HG02943 (cell line): ENCODE measurements around the gene F2RL1.
"Not testable (repeated sequence)": the region's sequence is repeated elsewhere in the genome, so short reads cannot be mapped to it uniquely, and the experiment has no call there.

Source experiments
- ATAC-seq: cut with Tn5 transposase; IDR thresholded peaks from one replicate; pipeline ENCODE4 v1.9.1; 2021; ENCODE audit warnings: mild to moderate bottlenecking, low read depth, moderate library complexity; ENCODE audit not compliant: unreplicated experiment

The F2RL1 gene

DNA sequence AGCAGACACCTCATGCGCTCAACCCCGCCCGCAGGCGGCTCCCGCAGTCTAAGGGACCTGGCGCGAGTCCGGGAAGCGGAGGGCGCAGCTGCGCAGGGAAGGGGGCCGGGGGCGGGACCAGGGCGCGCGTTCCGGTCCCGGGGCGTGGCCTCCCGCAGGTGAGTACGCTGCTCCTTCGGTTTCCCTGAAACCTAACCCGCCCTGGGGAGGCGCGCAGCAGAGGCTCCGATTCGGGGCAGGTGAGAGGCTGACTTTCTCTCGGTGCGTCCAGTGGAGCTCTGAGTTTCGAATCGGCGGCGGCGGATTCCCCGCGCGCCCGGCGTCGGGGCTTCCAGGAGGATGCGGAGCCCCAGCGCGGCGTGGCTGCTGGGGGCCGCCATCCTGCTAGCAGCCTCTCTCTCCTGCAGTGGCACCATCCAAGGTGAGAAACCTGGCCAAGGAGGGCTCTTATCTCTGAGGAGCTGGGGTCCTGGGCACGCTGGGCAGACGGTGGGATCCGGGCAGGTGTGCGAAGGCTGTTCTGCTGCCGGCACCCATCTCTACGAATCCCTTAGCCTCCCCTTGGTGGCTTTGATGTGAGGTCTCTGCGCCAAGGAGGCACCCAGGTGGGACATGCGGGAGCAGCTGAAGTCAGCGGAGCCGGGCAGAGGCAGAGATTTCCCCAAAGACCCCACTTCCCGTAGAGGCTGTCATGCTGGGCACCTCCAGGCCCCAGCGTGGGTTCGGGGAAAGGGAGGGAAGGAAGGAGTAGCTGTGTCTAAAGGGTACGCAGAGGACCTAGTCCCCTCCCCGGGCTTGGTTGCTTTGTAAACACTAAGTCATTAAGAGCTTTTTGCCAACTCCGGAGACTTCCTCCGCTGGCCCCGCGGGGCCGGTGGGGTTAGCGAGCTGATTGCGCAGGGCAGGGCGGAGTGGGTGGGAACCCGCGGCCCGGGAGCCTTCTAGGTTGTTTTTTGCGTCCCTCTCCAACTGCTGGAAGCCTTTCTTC is at the start of gene F2RL1:
TSS of gene F2RL1 (plus strand) at position 187 of the 988 bp plus-strand sequence. CDS start at position 340, 153 bp downstream.
- ATAC-seq: no peak

DNA sequence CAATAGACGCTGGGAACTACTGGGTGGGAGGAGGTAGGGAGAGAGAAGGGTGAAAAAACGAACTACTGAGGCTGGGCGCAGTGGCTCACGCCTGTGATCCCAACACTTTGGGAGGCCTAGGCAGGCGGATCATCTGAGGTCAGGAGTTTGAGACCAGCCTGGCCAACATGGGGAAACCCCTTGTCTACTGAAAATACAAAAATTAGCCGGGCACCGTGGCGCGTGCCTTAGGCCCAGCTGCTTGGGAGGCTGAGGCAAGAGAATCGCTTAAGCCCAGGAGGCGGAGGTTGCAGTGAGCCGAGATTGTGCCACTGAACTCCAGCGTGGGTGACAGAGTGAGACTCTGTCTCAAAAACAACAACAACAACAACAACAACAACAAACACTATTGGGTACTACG is 47.8 kb upstream of the F2RL1 start:
- ATAC-seq: not testable (repeated sequence)

DNA sequence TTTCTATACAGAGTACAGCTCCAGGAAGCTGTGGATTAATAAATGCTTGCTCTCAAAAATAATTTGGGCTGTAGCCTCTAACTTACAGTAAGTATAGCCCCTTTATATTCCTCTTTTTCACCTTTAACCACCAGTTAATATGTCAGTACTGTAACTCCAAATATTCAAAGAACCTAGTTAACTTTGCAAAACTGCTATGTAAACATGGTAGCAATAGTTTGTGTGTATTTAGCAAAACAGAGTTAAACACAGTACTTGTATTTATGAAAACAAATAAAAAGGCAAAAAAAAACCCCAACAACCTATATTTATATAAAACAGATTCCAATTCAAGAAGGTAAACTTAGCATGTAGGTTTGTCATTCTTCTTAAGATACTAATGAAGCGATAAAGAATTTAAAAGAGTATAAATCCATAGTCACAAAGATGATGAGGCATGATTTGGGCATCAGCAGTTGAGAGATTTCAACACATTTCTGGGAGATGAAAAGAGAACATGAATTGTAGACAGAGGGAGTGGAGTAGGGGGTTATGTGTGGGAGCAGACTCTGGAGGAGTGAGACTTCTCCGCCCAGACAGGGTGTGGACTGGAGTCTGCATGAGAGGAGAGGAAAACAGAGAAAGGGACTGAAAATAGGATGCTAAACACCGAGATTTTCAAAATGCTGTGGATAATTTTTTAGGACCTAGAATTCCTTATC is 47.0 kb upstream of the F2RL1 start:
- ATAC-seq: no peak

- no peak for ATAC-seq
Measured at GRCh38 chr5:76775921-76776320, 42.9 kb upstream of the F2RL1 start.

DNA sequence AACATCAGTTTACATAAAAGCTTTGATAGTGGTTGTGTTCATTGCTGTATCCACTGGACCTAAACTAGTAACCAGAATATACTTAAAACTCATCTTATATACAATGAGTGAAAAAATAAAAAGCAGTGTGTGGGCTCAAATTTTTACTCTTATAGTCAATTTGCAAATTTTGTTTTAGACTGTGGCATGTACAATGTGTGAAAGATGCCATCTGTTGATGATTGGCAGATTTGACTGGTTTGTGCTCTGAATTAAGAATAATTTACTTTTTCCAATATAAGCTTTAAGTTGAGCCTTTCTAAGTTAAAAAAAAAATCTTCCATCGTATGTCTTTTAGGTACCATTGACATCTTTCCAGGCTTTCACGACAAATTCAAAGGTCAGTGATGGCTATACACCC is 42.4 kb upstream of the F2RL1 start:
- no peak for ATAC-seq

GRCh38 chr5:76780616-76781015 is 38.2 kb upstream of the F2RL1 start:
- not testable (repeated sequence) for ATAC-seq

DNA sequence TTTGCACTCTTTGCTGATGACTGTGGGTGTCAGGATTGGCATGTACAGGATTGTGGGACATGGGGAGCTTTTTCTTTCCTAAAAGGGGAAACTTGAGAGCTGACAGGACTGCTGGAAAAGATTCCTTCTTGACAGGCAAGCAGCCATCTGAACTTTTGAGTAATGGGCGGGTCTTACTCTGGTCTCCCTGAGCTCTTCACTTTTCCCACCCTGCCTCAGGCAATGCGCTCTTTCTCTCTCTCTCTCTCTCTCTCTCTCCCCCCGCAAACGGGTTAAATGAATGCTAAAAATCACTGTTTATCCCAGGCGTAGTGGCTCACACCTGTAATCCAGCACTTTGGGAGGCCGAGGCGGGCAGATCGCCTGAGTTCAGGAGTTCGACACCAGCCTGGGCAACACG is 37.1 kb upstream of the F2RL1 start:
- no peak for ATAC-seq

DNA sequence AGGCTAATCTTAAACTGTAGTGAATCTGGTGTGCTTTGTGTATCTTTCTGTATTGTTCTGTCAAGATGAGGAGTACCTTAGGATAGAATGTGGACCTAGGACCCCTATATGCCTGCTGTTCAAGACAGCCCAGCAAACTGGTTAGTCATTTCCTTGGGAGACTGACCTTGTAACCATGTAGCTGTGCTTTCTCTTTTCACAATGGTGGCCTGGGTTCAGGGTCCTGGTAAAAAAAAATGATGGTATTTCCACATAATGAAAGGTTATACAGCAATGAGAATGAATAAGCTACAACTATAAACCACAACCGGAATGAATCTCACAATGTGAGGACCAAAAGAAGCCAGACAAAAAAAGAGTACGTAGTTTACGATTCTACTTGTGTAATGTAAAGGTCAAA is 36.4 kb upstream of the F2RL1 start:
- no peak for ATAC-seq

GRCh38 chr5:76787237-76787636 is 31.6 kb upstream of the F2RL1 start:
- ATAC-seq: no peak

- no peak for ATAC-seq
Measured at GRCh38 chr5:76788362-76788761, 30.5 kb upstream of the F2RL1 start.

DNA sequence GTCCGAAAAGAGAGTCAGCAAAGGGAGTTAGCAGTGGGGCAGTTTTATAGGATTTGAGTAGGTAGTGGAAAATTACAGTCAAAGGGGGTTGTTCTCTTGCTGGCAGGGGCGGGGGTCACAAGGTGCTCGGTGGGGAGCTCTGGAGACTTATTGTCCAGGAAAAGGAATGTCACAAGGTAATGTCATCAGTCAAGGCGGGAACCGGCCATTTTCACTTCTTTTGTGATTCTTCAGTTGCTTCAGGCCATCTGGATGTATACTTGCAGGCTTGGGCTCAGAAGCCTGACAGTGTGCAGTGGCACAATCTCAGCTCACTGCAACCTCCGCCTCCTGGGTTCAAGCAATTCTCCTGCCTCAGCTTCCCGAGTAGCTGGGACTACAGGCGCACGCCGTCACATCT is 29.6 kb upstream of the F2RL1 start:
- not testable (repeated sequence) for ATAC-seq

DNA sequence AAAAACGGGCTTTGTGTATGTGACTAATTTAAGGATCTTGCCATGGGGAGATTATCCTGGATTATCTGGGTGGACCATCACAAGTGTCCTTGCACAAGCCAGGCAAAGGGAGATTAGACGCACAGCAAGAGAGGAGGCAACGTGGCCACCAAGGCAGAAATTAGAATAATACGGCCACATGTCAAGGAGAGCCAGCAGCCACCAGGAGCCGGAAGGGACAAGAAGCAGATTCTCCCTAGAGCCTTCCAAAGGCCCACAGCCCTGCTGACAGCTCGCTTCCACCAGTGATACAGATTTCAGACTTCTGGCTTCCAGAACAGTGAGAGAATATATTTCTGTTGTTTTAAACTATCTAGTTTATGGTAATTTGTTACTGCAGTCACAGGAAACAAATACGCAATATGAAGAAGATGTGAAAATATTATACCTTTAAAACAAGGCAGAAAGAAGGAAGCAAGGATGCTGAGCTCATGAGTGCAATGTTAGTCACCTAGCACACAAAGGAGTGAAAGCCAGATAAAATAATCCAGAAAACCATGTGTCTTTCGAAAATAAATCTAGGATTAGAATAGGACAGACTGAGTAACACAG is 28.7 kb upstream of the F2RL1 start:
- ATAC-seq: no peak

- ATAC-seq: no peak
Measured at GRCh38 chr5:76790632-76791290, 28.1 kb upstream of the F2RL1 start.

GRCh38 chr5:76791461-76791860 is 27.4 kb upstream of the F2RL1 start:
- ATAC-seq: no peak

GRCh38 chr5:76794871-76795270 is 24.0 kb upstream of the F2RL1 start:
- no peak for ATAC-seq

DNA sequence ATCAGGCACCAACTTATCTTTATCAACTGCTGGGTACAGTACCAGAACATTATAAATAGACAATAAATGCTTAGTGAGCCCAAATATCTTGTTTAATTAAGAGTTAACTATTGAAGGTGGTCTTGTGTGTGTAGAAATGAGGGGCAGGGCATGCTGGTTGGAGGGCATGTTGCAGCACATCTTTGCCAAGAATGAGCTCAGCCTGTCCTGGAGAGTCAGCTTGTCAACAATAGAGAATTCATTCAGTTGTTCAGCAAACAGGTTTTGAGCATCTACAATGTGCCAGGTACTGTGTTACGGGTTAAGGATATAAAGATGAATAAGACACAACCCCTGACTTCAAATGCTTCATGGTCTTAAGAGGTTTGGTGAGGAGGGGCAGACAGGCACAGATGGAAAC is 19.2 kb upstream of the F2RL1 start:
- ATAC-seq: no peak

GRCh38 chr5:76800579-76800978 is 18.3 kb upstream of the F2RL1 start:
- no peak for ATAC-seq

DNA sequence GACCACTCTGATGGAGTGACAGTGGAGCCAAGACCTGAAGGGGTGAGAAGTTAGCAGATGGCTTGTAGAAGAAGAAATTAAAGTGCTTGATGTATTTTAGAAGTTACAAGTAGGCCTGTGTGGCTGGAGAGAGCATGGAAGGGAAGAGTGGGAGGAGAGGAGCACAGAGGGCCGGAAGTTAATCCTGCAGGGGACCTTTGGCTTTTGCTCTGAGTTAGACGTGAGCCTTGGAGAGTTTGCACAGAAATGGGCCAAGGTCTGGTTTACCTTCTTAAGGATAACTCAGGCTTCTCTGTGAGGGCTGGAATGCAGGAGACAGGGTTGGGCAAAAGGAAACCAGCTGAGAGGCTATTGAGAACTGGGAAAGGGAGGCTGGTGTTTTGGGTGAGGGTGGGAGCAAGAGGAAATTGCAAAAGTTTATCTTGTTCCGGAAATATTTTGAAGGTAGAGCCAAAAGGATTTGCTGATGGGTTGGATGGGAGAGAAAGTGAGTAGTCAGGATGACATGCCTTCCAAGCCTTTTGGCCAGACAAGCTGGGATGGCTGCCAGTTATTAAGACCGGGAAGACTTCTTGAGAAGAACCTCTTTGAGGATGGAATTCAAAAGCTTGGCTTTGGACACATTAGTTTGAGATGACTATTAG is 17.5 kb upstream of the F2RL1 start:
- no peak for ATAC-seq

DNA sequence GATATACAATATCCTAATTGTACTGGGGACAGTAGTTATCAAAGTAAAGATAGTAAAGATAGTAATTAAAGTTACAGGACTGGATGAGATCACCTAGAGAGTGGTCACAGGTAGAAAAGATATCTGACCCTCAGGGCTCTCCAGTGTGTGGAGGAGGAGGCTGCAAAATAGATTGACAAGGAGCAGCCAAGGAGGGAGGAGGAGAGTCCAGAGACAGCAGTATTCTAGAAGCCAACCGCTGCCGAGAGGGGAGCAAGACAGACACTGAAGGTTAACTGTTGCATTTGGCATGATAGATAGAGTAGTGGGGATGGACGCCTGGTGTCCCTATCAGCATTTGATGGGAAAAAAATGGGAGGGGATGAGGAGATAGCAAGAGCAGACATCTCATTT is 17.0 kb upstream of the F2RL1 start:
- ATAC-seq: no peak

- ATAC-seq: no peak
Measured at GRCh38 chr5:76804266-76804665, 14.6 kb upstream of the F2RL1 start.
